ENCODE results near the gene ITGAD.
A peak's percentile ranks its signal among the peaks of the same experiment; 100 is the strongest.

DNA sequence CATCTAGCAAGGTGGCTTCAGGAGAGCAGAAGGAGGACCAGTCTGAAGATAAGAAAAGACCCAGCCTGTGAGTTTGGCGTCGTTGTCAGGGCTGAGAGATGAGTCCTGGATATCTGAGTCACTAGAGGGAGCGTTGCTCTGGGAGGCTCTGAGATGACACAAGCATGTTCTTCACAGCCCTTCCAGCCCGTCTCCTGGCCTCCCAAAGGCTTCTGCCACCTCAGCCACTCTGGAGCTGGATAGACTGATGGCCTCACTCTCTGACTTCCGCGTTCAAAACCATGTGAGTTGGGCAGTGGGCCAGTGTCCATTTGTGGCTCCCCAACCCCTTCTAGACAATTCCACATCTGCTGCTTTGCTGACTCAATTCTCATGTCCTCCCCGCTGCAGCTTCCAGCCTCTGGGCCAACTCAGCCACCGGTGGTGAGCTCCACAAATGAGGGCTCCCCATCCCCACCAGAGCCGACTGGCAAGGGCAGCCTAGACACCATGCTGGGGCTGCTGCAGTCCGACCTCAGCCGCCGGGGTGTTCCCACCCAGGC lies 81.1 kb downstream of the ITGAD start:
- TF ChIP-seq, protein P1, sequence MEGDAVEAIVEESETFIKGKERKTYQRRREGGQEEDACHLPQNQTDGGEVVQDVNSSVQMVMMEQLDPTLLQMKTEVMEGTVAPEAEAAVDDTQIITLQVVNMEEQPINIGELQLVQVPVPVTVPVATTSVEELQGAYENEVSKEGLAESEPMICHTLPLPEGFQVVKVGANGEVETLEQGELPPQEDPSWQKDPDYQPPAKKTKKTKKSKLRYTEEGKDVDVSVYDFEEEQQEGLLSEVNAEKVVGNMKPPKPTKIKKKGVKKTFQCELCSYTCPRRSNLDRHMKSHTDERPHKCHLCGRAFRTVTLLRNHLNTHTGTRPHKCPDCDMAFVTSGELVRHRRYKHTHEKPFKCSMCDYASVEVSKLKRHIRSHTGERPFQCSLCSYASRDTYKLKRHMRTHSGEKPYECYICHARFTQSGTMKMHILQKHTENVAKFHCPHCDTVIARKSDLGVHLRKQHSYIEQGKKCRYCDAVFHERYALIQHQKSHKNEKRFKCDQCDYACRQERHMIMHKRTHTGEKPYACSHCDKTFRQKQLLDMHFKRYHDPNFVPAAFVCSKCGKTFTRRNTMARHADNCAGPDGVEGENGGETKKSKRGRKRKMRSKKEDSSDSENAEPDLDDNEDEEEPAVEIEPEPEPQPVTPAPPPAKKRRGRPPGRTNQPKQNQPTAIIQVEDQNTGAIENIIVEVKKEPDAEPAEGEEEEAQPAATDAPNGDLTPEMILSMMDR (conservative IDR thresholded peaks at IDR 0.05; ENCODE audit: low read length), result 0 out of 2 replicates have a peak, but pooled peaks have one; percentile 15
- TF ChIP-seq EZH2phosphoT487 (IDR thresholded peaks at IDR 0.05; ENCODE audit: borderline replicate concordance), result no peak

All from Loucy (cell line).